IMR-90 (cell line): Measurements from ENCODE around the gene OSMR. TPM values are rescaled to one million over a fixed set of nuclear protein-coding genes. Genes with fewer than 3 reads are reported as not detected.

Source experiments
- ATAC-seq: fragments of 200-7000 bp; cut with Tn5 transposase; 2 replicates; pipeline ENCODE4 v1.9.1; 2020; ENCODE audit warnings: low read depth, mild to moderate bottlenecking, moderate library complexity
- BruUV-seq: library from RNA; stranded (reverse); fragments of 400-500 nt; replicated peaks from 2 replicates; lab custom pipeline; 2021; lab: Mats Ljungman, UMichigan
- CTCF ChIA-PET: fragments of 300-600 bp; formaldehyde crosslinking; extraction: SDS; loops from one replicate; lab custom pipeline; 2021; ENCODE audit warnings: antibody characterized with exemption; lab: Yijun Ruan, JAX
- POLR2A ChIA-PET: fragments of 300-600 bp; sonication (Branson Sonifier 250); formaldehyde crosslinking; loops from one replicate; lab custom pipeline; 2022; ENCODE audit warnings: antibody characterized with exemption; ENCODE audit not compliant: unreplicated experiment; lab: Charles Lee
- DNase-seq: peaks from one replicate; pipeline ENCODE4 v3.0.0; 2013
- H2AFZ ChIP-seq: replicated peaks from 2 replicates; pipeline ENCODE3; 2013; ENCODE audit warnings: low read length, mild to moderate bottlenecking; ENCODE audit not compliant: poor library complexity
- H2AK5ac ChIP-seq: 2 replicates; pipeline ENCODE4 v1.6.1; 2013; ENCODE audit warnings: low read depth, low read length, inconsistent platforms
- H2AK9ac ChIP-seq: replicated peaks from 2 replicates; pipeline ENCODE3; 2013; ENCODE audit warnings: mild to moderate bottlenecking, low read depth, low read length, moderate library complexity; ENCODE audit not compliant: poor library complexity
- H2BK120ac ChIP-seq: 2 replicates; pipeline ENCODE4 v1.6.1; 2013; ENCODE audit warnings: low read depth, low read length, inconsistent platforms
- H2BK15ac ChIP-seq: 3 replicates; pipeline ENCODE4 v1.6.1; 2013; ENCODE audit warnings: low read depth, low read length, inconsistent platforms
- H2BK20ac ChIP-seq: 2 replicates; pipeline ENCODE4 v1.6.1; 2013; ENCODE audit warnings: low read depth, mild to moderate bottlenecking, inconsistent platforms, low read length, moderate library complexity
- H2BK5ac ChIP-seq: 2 replicates; pipeline ENCODE4 v1.6.1; 2013; ENCODE audit warnings: mild to moderate bottlenecking, low read depth, low read length, inconsistent platforms; ENCODE audit not compliant: poor library complexity, severe bottlenecking
- H3K14ac ChIP-seq: replicated peaks from 2 replicates; pipeline ENCODE4 v1.6.1; 2013; ENCODE audit warnings: low read depth, low read length, inconsistent platforms
- H3K18ac ChIP-seq: 2 replicates; pipeline ENCODE4 v1.6.1; 2013; ENCODE audit warnings: low read depth, low read length, control low read depth
- H3K23ac ChIP-seq: 2 replicates; pipeline ENCODE4 v1.6.1; 2013; ENCODE audit warnings: low read depth, low read length, inconsistent platforms
- H3K27ac ChIP-seq: 2 replicates; pipeline ENCODE4 v1.5.1; 2013; ENCODE audit warnings: mild to moderate bottlenecking, control low read depth, low read length; ENCODE audit not compliant: insufficient read depth
- H3K27me3 ChIP-seq: 2 replicates; pipeline ENCODE4 v1.6.1; 2013; ENCODE audit warnings: low read length; ENCODE audit not compliant: control insufficient read depth, insufficient read depth
- H3K36me3 ChIP-seq: 2 replicates; pipeline ENCODE4 v1.6.1; 2013; ENCODE audit warnings: low read length, mixed read lengths; ENCODE audit not compliant: control insufficient read depth, insufficient read depth
- H3K4ac ChIP-seq: 2 replicates; pipeline ENCODE4 v1.6.1; 2013; ENCODE audit warnings: low read depth, low read length, inconsistent platforms
- H3K4me1 ChIP-seq: 2 replicates; pipeline ENCODE4 v1.6.1; 2013; ENCODE audit warnings: low read length, mixed read lengths; ENCODE audit not compliant: control insufficient read depth, insufficient read depth
- H3K4me2 ChIP-seq: 2 replicates; pipeline ENCODE4 v1.6.1; 2013; ENCODE audit warnings: low read depth, mild to moderate bottlenecking, control low read depth, low read length, moderate library complexity
- H3K4me3 ChIP-seq: 2 replicates; pipeline ENCODE4 v1.5.1; 2013; ENCODE audit warnings: low read depth, mild to moderate bottlenecking, control low read depth, low read length, moderate library complexity; ENCODE audit not compliant: insufficient read depth
- H3K56ac ChIP-seq: 2 replicates; pipeline ENCODE4 v1.6.1; 2013; ENCODE audit warnings: low read length, inconsistent platforms; ENCODE audit not compliant: insufficient read depth; ENCODE audit errors: extremely low read depth
- H3K79me1 ChIP-seq, 2 experiments: 2 replicates each; pipeline ENCODE4 v1.6.1; 2013; ENCODE audit warnings: low read length in 2 of 2, inconsistent platforms in 1 of 2, low read depth in 1 of 2
- H3K9ac ChIP-seq: 2 replicates; pipeline ENCODE4 v1.6.1; 2013; ENCODE audit warnings: low read depth, low read length, control low read depth
- H3K9me1 ChIP-seq: 2 replicates; pipeline ENCODE4 v1.6.1; 2013; ENCODE audit warnings: low read length, inconsistent platforms; ENCODE audit not compliant: insufficient read depth
- H3K9me3 ChIP-seq: 2 replicates; pipeline ENCODE4 v1.6.1; 2013; ENCODE audit warnings: low read length; ENCODE audit not compliant: control insufficient read depth, insufficient read depth
- H4K20me1 ChIP-seq: 2 replicates; pipeline ENCODE4 v1.6.1; 2013; ENCODE audit warnings: low read length, inconsistent platforms; ENCODE audit not compliant: insufficient read depth
- H4K5ac ChIP-seq: 2 replicates; pipeline ENCODE4 v1.6.1; 2013; ENCODE audit warnings: mild to moderate bottlenecking, low read depth, low read length, control low read depth
- H4K8ac ChIP-seq, 2 experiments: 2 replicates each; pipeline ENCODE4 v1.6.1; 2013; ENCODE audit warnings: low read depth in 2 of 2, low read length in 2 of 2, control low read depth in 1 of 2, inconsistent platforms in 1 of 2
- H4K91ac ChIP-seq: 2 replicates; pipeline ENCODE4 v1.6.1; 2013; ENCODE audit warnings: low read depth, low read length, inconsistent platforms; ENCODE audit not compliant: insufficient read depth
- CEBPB ChIP-seq: IDR thresholded peaks from 2 replicates; pipeline ENCODE4 v1.6.1; 2012; ENCODE audit warnings: low read depth, low read length, improper control_type of control experiment
- CTCF ChIP-seq: conservative IDR thresholded peaks from 2 replicates; pipeline ENCODE4 v1.5.1; 2012; ENCODE audit warnings: mild to moderate bottlenecking, low read depth, low read length, improper control_type of control experiment
- NFE2L2 ChIP-seq: fragments of 150-350 bp; IDR thresholded peaks from 2 replicates; pipeline ENCODE4 v1.6.1; 2016; ENCODE audit warnings: low read depth, mild to moderate bottlenecking, low read length
- POLR2A ChIP-seq: IDR thresholded peaks from 2 replicates; pipeline ENCODE4 v1.6.1; 2012; ENCODE audit warnings: mild to moderate bottlenecking, low read depth, low read length
- RAD21 ChIP-seq: IDR thresholded peaks from 2 replicates; pipeline ENCODE4 v1.6.1; 2012; ENCODE audit warnings: low read length, improper control_type of control experiment
- RCOR1 ChIP-seq: IDR thresholded peaks from 2 replicates; pipeline ENCODE4 v1.6.1; 2012; ENCODE audit warnings: mild to moderate bottlenecking, low read length, improper control_type of control experiment; ENCODE audit not compliant: insufficient replicate concordance
- RFX5 ChIP-seq: IDR thresholded peaks from 2 replicates; pipeline ENCODE4 v1.8.0; 2012; ENCODE audit warnings: low read depth, mild to moderate bottlenecking, low read length, moderate library complexity
- SMC3 ChIP-seq: fragments of 150-350 bp; IDR thresholded peaks from 2 replicates; pipeline ENCODE4 v1.6.1; 2016; ENCODE audit warnings: low read depth, mild to moderate bottlenecking, antibody characterized with exemption, low read length, moderate library complexity
- WGBS, 2 experiments: methylation state at CpG; one replicate each; pipeline versions ENCODE4 v1.1.5 to v1.1.7; 2013; ENCODE audit warnings: missing lambda C conversion rate in 2 of 2; ENCODE audit not compliant: insufficient read length in 1 of 2; ENCODE audit errors: extremely low coverage in 2 of 2; 5-methylcytosine and 5-hydroxymethylcytosine counted together
- dilution Hi-C: fragments of 300-500 bp; cut with HindIII; formaldehyde crosslinking; loops from one replicate; pipeline ENCODE4 v1.14.3; 2018; ENCODE audit warnings: low sequenced_read_pairs; ENCODE audit not compliant: unreplicated experiment
- in situ Hi-C: fragments of 300-500 bp; cut with MboI; formaldehyde crosslinking; loops from 3 replicates; pipeline ENCODE4 v1.14.3; 2019; ENCODE audit warnings: low sequenced_read_pairs, inconsistent platforms, mixed read lengths
- intact Hi-C: fragments of 100-400 bp; cut with micrococcal nuclease; formaldehyde crosslinking; loops from 2 replicates; pipeline ENCODE4 v1.10.0; 2022
- polyA plus RNA-seq, 3 experiments: library from polyadenylated mRNA; depleted of rRNA; stranded (reverse); fragments of >200 nt; gene quantifications; 2 replicates each; pipeline ENCODE4 v1.2.3, GENCODE V29; 2012; ENCODE audit warnings: low replicate concordance in 1 of 3
- total RNA-seq: library from RNA; depleted of rRNA; stranded (reverse); fragments of >200 nt; gene quantifications from 2 replicates; pipeline ENCODE4 v1.2.3, GENCODE V29; 2012

The OSMR gene
- total and polyA plus RNA-seq, 2 of the 4 experiments (the other 2 are of a cell fraction) = 41.6 to 48.7 TPM

GRCh38 chr5:38809388-38810359 is 36.1 kb upstream of the OSMR start:
- Histone ChIP-seq H3K4ac (peak overlapping the region; percentile 64), H3K4me2 (no peak overlapping the region), H4K5ac (peak overlapping the region; percentile 55; the same call in 1 of the 2 replicates), H2BK120ac (peak overlapping the region; percentile 91), H3K56ac (peak overlapping the region; percentile 28; the same call in 1 of the 2 replicates), H3K27me3 (no peaks in the 10 kb centered on the region), H2AK9ac (peak overlapping the region; percentile 21), H4K91ac (peak overlapping the region; percentile 91), H3K4me1 (peaks cover 20% of the 10 kb centered on the region), H3K4me3 (no peak overlapping the region), H3K9ac (peak overlapping the region; percentile 38), H2BK15ac (peak overlapping the region; percentile 73; the same call in 2 of the 3 replicates), H3K9me3 (no peaks in the 10 kb centered on the region), H2AFZ (peak overlapping the region; percentile 77), H3K27ac (peak overlapping the region; percentile 65), H3K23ac (peak overlapping the region; percentile 78; the same call in 1 of the 2 replicates), H2AK5ac (peak overlapping the region; percentile 82), H2BK20ac (peak overlapping the region; percentile 84), H3K79me1 (no peaks in the 10 kb centered on the region), H4K20me1 (no peaks in the 10 kb centered on the region), H3K14ac (peak overlapping the region; percentile 73), H3K18ac (peak overlapping the region; percentile 77; the same call in 1 of the 2 replicates), H3K36me3 (no peaks in the 10 kb centered on the region), H3K9me1 (no peaks in the 10 kb centered on the region; the same call in 1 of the 2 replicates), H2BK5ac (no peak overlapping the region), H4K8ac (peak overlapping the region; percentile 43 to 86)
- peak; percentile 92 for DNase-seq
- in situ Hi-C loops = loop anchor here (5.0 to 10.0 kb wide), 2 partner anchors 372 to 545 kb away; no protein-coding TSS in a partner anchor
- peak; percentile 74 for ATAC-seq
- dilution Hi-C loops = no loop called here
- WGBS, 2 experiments = 0% methylated on average over 1 of the region's 14 CpGs; no CpG with 5 or more reads in 1 of the 2 experiments
- TF ChIP-seq RAD21 (peak; percentile 100), CTCF (peak; percentile 99), RFX5 (no peak), NFE2L2 (peak; percentile 36; the same call in 1 of the 2 replicates), CEBPB (no peak), RCOR1 (peak; percentile 50), SMC3 (peak; percentile 95), POLR2A (peak; percentile 68)
- BruUV-seq = no TSS peak
- ChIA-PET POLR2A (interaction anchor here (0.6 kb wide), 2 partner anchors 36 to 368 kb away, joined by 3 to 4 read pairs; partner anchors contain the start of gene OSMR), CTCF (interaction anchor here (0.6 to 5.2 kb wide), 25 partner anchors 9 to 925 kb away, joined by 3 to 71 read pairs (median 4); no protein-coding TSS in a partner anchor)
- intact Hi-C loops = loop anchor here (1.0 to 5.0 kb wide), 10 partner anchors 87 to 601 kb away; partner anchors contain the start of gene LIFR
